Omental fat pad (tissue), 4 donors: ENCODE data around the gene TRIM4. TPM values are rescaled to one million over a fixed set of nuclear protein-coding genes. Genes with fewer than 3 reads are reported as not detected.

Experiments used
- ATAC-seq: fragments of 150-250 bp; one replicate; pipeline ENCODE4 v1.9.1; 2016; ENCODE audit warnings: mild to moderate bottlenecking, moderate library complexity; ENCODE audit not compliant: low FRiP score
- DNase-seq: peaks from one replicate; pipeline ENCODE4 v3.0.0-alpha.2; 2019; ENCODE audit warnings: low spot score
- total RNA-seq, 4 donors: library from RNA; depleted of rRNA; stranded (reverse); fragments of >200 nt; gene quantifications; one replicate each; pipeline ENCODE4 v1.1.0, GENCODE V29; 2016
- TF ChIP-seq, protein P1 (sequence below), 3 donors: fragments of 450-650 bp; IDR thresholded peaks; one replicate each; pipeline ENCODE4 v1.5.1; 2016 to 2017; ENCODE audit warnings: antibody characterized with exemption in 3 of 3, mild to moderate bottlenecking in 3 of 3, moderate library complexity in 2 of 3

The TRIM4 gene
- total RNA-seq, 4 donors from 2014 or later, result 28.8 to 45.2 (median 35.1) TPM

DNA sequence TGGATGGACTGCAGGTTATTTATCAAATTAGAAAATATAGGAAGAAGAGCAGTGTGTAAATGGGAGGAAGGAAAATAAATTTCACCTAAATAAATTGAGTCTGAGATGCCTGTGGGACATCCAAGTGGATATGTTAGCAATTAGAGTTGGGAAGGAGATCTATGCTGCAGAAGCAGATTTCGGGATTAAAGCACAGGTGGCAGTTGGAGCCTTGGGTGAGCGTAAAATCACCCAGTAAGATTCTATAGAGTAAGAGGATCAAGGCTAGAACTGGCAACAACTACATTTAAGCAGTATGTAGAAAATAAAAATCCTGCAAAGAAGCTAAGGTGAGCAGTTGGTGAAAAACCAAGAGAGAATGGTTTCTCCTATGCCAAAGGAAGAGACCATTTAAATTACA, 8.4 kb downstream of the TRIM4 start:
- TF ChIP-seq, protein P1, sequence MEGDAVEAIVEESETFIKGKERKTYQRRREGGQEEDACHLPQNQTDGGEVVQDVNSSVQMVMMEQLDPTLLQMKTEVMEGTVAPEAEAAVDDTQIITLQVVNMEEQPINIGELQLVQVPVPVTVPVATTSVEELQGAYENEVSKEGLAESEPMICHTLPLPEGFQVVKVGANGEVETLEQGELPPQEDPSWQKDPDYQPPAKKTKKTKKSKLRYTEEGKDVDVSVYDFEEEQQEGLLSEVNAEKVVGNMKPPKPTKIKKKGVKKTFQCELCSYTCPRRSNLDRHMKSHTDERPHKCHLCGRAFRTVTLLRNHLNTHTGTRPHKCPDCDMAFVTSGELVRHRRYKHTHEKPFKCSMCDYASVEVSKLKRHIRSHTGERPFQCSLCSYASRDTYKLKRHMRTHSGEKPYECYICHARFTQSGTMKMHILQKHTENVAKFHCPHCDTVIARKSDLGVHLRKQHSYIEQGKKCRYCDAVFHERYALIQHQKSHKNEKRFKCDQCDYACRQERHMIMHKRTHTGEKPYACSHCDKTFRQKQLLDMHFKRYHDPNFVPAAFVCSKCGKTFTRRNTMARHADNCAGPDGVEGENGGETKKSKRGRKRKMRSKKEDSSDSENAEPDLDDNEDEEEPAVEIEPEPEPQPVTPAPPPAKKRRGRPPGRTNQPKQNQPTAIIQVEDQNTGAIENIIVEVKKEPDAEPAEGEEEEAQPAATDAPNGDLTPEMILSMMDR (IDR thresholded peaks at IDR 0.05), result no peak
- ATAC-seq, result no peak
- DNase-seq, result no peak

- no peak for ATAC-seq
- no peak for DNase-seq
- TF ChIP-seq, protein P1 (IDR thresholded peaks at IDR 0.05), result no peak
Observed at GRCh38 chr7:99901581-99901980, 17.7 kb downstream of the TRIM4 start.

DNA sequence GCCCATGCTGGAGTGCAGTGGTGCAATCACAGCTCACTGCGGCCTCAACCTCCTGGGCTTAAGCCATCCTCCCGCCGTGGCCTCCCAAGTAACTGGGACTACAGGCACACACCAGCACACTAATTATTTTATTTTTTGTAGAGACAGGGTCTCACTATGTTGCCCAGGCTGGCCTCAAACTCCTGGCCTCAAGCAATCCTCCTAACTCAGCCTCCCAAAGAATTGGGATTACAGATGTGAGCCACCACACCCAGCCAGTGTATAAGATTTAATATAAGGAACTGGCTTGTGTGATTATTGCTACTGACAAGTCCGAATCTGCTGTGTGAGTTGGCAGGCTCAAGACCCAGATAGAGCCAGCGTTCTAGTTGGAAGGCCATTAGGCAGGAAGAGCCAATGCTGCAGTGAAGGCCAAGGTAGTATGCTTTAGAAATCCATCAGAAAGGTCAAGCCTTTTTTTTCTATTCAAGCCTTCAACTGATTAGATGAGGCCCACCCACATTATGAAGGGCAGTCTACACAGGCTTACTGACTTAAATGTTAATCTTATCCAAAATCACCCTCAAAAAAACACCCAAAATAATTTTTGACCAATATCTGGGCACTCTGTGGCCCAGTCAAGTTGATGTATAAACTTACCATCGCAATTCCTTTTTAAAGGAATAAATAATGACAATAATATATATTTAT, 19.4 kb downstream of the TRIM4 start:
- ATAC-seq (no peak), DNase-seq (no peak)
- TF ChIP-seq, protein P1 (IDR thresholded peaks at IDR 0.05), result no peak

DNA sequence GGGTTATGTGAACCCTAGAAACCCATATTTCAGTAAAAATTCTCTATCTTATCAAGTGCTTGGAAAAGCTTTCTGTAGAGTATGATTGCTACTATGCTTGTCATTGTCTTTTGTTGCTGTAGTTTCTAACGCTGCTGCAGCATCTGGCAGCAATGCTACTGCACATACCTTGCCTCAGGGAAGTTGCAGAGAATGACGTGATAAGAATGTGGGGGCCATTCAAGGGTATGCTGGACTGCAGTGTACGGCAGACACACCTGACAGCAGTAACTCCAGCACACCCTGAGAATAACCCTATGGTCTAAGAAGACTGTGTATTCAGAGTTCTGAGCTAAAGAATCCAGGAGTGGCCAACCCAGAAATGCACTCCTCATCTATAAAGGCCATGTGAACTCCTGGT, 20.5 kb downstream of the TRIM4 start:
- TF ChIP-seq, protein P1 (IDR thresholded peaks at IDR 0.05), result no peak
- ATAC-seq (no peak), DNase-seq (no peak)

DNA sequence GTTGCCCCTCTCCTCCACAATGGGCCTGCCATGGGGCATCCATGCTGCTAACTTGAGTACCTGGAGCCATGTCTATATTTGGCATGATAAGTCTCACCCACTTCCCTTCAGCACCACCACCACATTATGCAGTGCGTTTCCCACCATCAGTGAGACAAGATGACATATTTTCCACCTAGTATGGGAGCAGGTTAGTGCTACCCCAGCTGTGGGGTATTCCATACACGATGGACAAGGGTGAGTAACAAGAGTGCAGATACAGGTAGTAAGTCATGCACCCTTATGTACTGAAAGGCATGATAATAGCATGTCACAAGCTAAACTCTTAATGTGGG, 21.3 kb downstream of the TRIM4 start:
- TF ChIP-seq, protein P1 (IDR thresholded peaks at IDR 0.05), result no peak
- ATAC-seq (no peak), DNase-seq (no peak)

- DNase-seq, result no peak
- ATAC-seq, result no peak
- TF ChIP-seq, protein P1 (IDR thresholded peaks at IDR 0.05), result no peak
Observed at GRCh38 chr7:99897322-99898022, 21.9 kb downstream of the TRIM4 start.

DNA sequence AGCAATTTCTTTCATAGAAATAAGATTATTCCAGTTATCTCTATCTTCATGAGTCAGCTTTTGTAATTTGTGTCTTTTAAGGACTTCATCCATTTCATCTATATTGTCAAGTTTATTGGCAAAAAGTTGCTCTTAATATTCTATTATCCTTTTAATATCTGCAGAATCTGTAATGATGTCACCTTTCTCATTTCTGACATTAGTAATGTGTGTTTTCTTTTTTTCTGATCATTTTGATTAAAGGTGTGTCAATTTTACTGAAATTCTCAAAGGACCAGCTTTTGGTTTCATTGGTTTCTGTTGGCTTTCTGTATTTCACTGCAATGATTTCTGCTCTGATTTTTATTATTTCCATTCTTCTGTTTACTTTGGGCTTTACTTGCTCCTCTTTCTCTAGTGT, 24.6 kb downstream of the TRIM4 start:
- TF ChIP-seq, protein P1 (IDR thresholded peaks at IDR 0.05), result no peak

More for the DNA sequence above, 24.6 kb downstream of the TRIM4 start:
- ATAC-seq (no peak), DNase-seq (no peak)
